IMR-90 (cell line): ENCODE data around the gene TROAP. TPM values are rescaled to one million over a fixed set of nuclear protein-coding genes. Genes with fewer than 3 reads are reported as not detected.

ENCODE experiments used
- ATAC-seq: fragments of 200-7000 bp; cut with Tn5 transposase; 2 replicates; pipeline ENCODE4 v1.9.1; 2020; ENCODE audit warnings: low read depth, mild to moderate bottlenecking, moderate library complexity
- BruUV-seq: library from RNA; stranded (reverse); fragments of 400-500 nt; replicated peaks from 2 replicates; lab custom pipeline; 2021; lab: Mats Ljungman, UMichigan
- CTCF ChIA-PET: fragments of 300-600 bp; formaldehyde crosslinking; extraction: SDS; loops from one replicate; lab custom pipeline; 2021; ENCODE audit warnings: antibody characterized with exemption; lab: Yijun Ruan, JAX
- POLR2A ChIA-PET: fragments of 300-600 bp; sonication (Branson Sonifier 250); formaldehyde crosslinking; loops from one replicate; lab custom pipeline; 2022; ENCODE audit warnings: antibody characterized with exemption; ENCODE audit not compliant: unreplicated experiment; lab: Charles Lee
- DNase-seq: peaks from one replicate; pipeline ENCODE4 v3.0.0; 2013
- H2AFZ ChIP-seq: replicated peaks from 2 replicates; pipeline ENCODE3; 2013; ENCODE audit warnings: low read length, mild to moderate bottlenecking; ENCODE audit not compliant: poor library complexity
- H2AK5ac ChIP-seq: 2 replicates; pipeline ENCODE4 v1.6.1; 2013; ENCODE audit warnings: low read depth, low read length, inconsistent platforms
- H2AK9ac ChIP-seq: replicated peaks from 2 replicates; pipeline ENCODE3; 2013; ENCODE audit warnings: mild to moderate bottlenecking, low read depth, low read length, moderate library complexity; ENCODE audit not compliant: poor library complexity
- H2BK120ac ChIP-seq: 2 replicates; pipeline ENCODE4 v1.6.1; 2013; ENCODE audit warnings: low read depth, low read length, inconsistent platforms
- H2BK15ac ChIP-seq: 3 replicates; pipeline ENCODE4 v1.6.1; 2013; ENCODE audit warnings: low read depth, low read length, inconsistent platforms
- H2BK20ac ChIP-seq: 2 replicates; pipeline ENCODE4 v1.6.1; 2013; ENCODE audit warnings: low read depth, mild to moderate bottlenecking, inconsistent platforms, low read length, moderate library complexity
- H2BK5ac ChIP-seq: 2 replicates; pipeline ENCODE4 v1.6.1; 2013; ENCODE audit warnings: mild to moderate bottlenecking, low read depth, low read length, inconsistent platforms; ENCODE audit not compliant: poor library complexity, severe bottlenecking
- H3K14ac ChIP-seq: replicated peaks from 2 replicates; pipeline ENCODE4 v1.6.1; 2013; ENCODE audit warnings: low read depth, low read length, inconsistent platforms
- H3K18ac ChIP-seq: 2 replicates; pipeline ENCODE4 v1.6.1; 2013; ENCODE audit warnings: low read depth, low read length, control low read depth
- H3K23ac ChIP-seq: 2 replicates; pipeline ENCODE4 v1.6.1; 2013; ENCODE audit warnings: low read depth, low read length, inconsistent platforms
- H3K27ac ChIP-seq: 2 replicates; pipeline ENCODE4 v1.5.1; 2013; ENCODE audit warnings: mild to moderate bottlenecking, control low read depth, low read length; ENCODE audit not compliant: insufficient read depth
- H3K27me3 ChIP-seq: 2 replicates; pipeline ENCODE4 v1.6.1; 2013; ENCODE audit warnings: low read length; ENCODE audit not compliant: control insufficient read depth, insufficient read depth
- H3K36me3 ChIP-seq: 2 replicates; pipeline ENCODE4 v1.6.1; 2013; ENCODE audit warnings: low read length, mixed read lengths; ENCODE audit not compliant: control insufficient read depth, insufficient read depth
- H3K4ac ChIP-seq: 2 replicates; pipeline ENCODE4 v1.6.1; 2013; ENCODE audit warnings: low read depth, low read length, inconsistent platforms
- H3K4me1 ChIP-seq: 2 replicates; pipeline ENCODE4 v1.6.1; 2013; ENCODE audit warnings: low read length, mixed read lengths; ENCODE audit not compliant: control insufficient read depth, insufficient read depth
- H3K4me2 ChIP-seq: 2 replicates; pipeline ENCODE4 v1.6.1; 2013; ENCODE audit warnings: low read depth, mild to moderate bottlenecking, control low read depth, low read length, moderate library complexity
- H3K4me3 ChIP-seq: 2 replicates; pipeline ENCODE4 v1.5.1; 2013; ENCODE audit warnings: low read depth, mild to moderate bottlenecking, control low read depth, low read length, moderate library complexity; ENCODE audit not compliant: insufficient read depth
- H3K56ac ChIP-seq: 2 replicates; pipeline ENCODE4 v1.6.1; 2013; ENCODE audit warnings: low read length, inconsistent platforms; ENCODE audit not compliant: insufficient read depth; ENCODE audit errors: extremely low read depth
- H3K79me1 ChIP-seq, 2 experiments: 2 replicates each; pipeline ENCODE4 v1.6.1; 2013; ENCODE audit warnings: low read length in 2 of 2, inconsistent platforms in 1 of 2, low read depth in 1 of 2
- H3K9ac ChIP-seq: 2 replicates; pipeline ENCODE4 v1.6.1; 2013; ENCODE audit warnings: low read depth, low read length, control low read depth
- H3K9me1 ChIP-seq: 2 replicates; pipeline ENCODE4 v1.6.1; 2013; ENCODE audit warnings: low read length, inconsistent platforms; ENCODE audit not compliant: insufficient read depth
- H3K9me3 ChIP-seq: 2 replicates; pipeline ENCODE4 v1.6.1; 2013; ENCODE audit warnings: low read length; ENCODE audit not compliant: control insufficient read depth, insufficient read depth
- H4K20me1 ChIP-seq: 2 replicates; pipeline ENCODE4 v1.6.1; 2013; ENCODE audit warnings: low read length, inconsistent platforms; ENCODE audit not compliant: insufficient read depth
- H4K5ac ChIP-seq: 2 replicates; pipeline ENCODE4 v1.6.1; 2013; ENCODE audit warnings: mild to moderate bottlenecking, low read depth, low read length, control low read depth
- H4K8ac ChIP-seq, 2 experiments: 2 replicates each; pipeline ENCODE4 v1.6.1; 2013; ENCODE audit warnings: low read depth in 2 of 2, low read length in 2 of 2, control low read depth in 1 of 2, inconsistent platforms in 1 of 2
- H4K91ac ChIP-seq: 2 replicates; pipeline ENCODE4 v1.6.1; 2013; ENCODE audit warnings: low read depth, low read length, inconsistent platforms; ENCODE audit not compliant: insufficient read depth
- BHLHE40 ChIP-seq: fragments of 150-350 bp; IDR thresholded peaks from 2 replicates; pipeline ENCODE4 v1.6.1; 2016; ENCODE audit warnings: mild to moderate bottlenecking, low read depth, low read length
- CEBPB ChIP-seq: IDR thresholded peaks from 2 replicates; pipeline ENCODE4 v1.6.1; 2012; ENCODE audit warnings: low read depth, low read length, improper control_type of control experiment
- CHD1 ChIP-seq: IDR thresholded peaks from 2 replicates; pipeline ENCODE4 v1.6.1; 2012; ENCODE audit warnings: low read depth, low read length, improper control_type of control experiment
- CTCF ChIP-seq: conservative IDR thresholded peaks from 2 replicates; pipeline ENCODE4 v1.5.1; 2012; ENCODE audit warnings: mild to moderate bottlenecking, low read depth, low read length, improper control_type of control experiment
- FOS ChIP-seq: fragments of 150-350 bp; IDR thresholded peaks from 2 replicates; pipeline ENCODE4 v1.6.1; 2016; ENCODE audit warnings: low read depth, low read length
- MAFK ChIP-seq: IDR thresholded peaks from 2 replicates; pipeline ENCODE4 v1.6.1; 2012; ENCODE audit warnings: low read depth, low read length, improper control_type of control experiment
- MAZ ChIP-seq: IDR thresholded peaks from 2 replicates; pipeline ENCODE4 v1.6.1; 2012; ENCODE audit warnings: low read depth, mild to moderate bottlenecking, low read length, improper control_type of control experiment, moderate library complexity, borderline replicate concordance
- MXI1 ChIP-seq: IDR thresholded peaks from 2 replicates; pipeline ENCODE4 v1.6.1; 2012; ENCODE audit warnings: low read depth, mild to moderate bottlenecking, low read length, moderate library complexity, borderline replicate concordance
- NFE2L2 ChIP-seq: fragments of 150-350 bp; IDR thresholded peaks from 2 replicates; pipeline ENCODE4 v1.6.1; 2016; ENCODE audit warnings: low read depth, mild to moderate bottlenecking, low read length
- POLR2A ChIP-seq: IDR thresholded peaks from 2 replicates; pipeline ENCODE4 v1.6.1; 2012; ENCODE audit warnings: mild to moderate bottlenecking, low read depth, low read length
- RAD21 ChIP-seq: IDR thresholded peaks from 2 replicates; pipeline ENCODE4 v1.6.1; 2012; ENCODE audit warnings: low read length, improper control_type of control experiment
- RCOR1 ChIP-seq: IDR thresholded peaks from 2 replicates; pipeline ENCODE4 v1.6.1; 2012; ENCODE audit warnings: mild to moderate bottlenecking, low read length, improper control_type of control experiment; ENCODE audit not compliant: insufficient replicate concordance
- RFX5 ChIP-seq: IDR thresholded peaks from 2 replicates; pipeline ENCODE4 v1.8.0; 2012; ENCODE audit warnings: low read depth, mild to moderate bottlenecking, low read length, moderate library complexity
- SMC3 ChIP-seq: fragments of 150-350 bp; IDR thresholded peaks from 2 replicates; pipeline ENCODE4 v1.6.1; 2016; ENCODE audit warnings: low read depth, mild to moderate bottlenecking, antibody characterized with exemption, low read length, moderate library complexity
- WGBS, 2 experiments: methylation state at CpG; one replicate each; pipeline versions ENCODE4 v1.1.5 to v1.1.7; 2013; ENCODE audit warnings: missing lambda C conversion rate in 2 of 2; ENCODE audit not compliant: insufficient read length in 1 of 2; ENCODE audit errors: extremely low coverage in 2 of 2; 5-methylcytosine and 5-hydroxymethylcytosine counted together
- dilution Hi-C: fragments of 300-500 bp; cut with HindIII; formaldehyde crosslinking; loops from one replicate; pipeline ENCODE4 v1.14.3; 2018; ENCODE audit warnings: low sequenced_read_pairs; ENCODE audit not compliant: unreplicated experiment
- in situ Hi-C: fragments of 300-500 bp; cut with MboI; formaldehyde crosslinking; loops from 3 replicates; pipeline ENCODE4 v1.14.3; 2019; ENCODE audit warnings: low sequenced_read_pairs, inconsistent platforms, mixed read lengths
- intact Hi-C: fragments of 100-400 bp; cut with micrococcal nuclease; formaldehyde crosslinking; loops from 2 replicates; pipeline ENCODE4 v1.10.0; 2022
- polyA plus RNA-seq, 3 experiments: library from polyadenylated mRNA; depleted of rRNA; stranded (reverse); fragments of >200 nt; gene quantifications; 2 replicates each; pipeline ENCODE4 v1.2.3, GENCODE V29; 2012; ENCODE audit warnings: low replicate concordance in 1 of 3
- total RNA-seq: library from RNA; depleted of rRNA; stranded (reverse); fragments of >200 nt; gene quantifications from 2 replicates; pipeline ENCODE4 v1.2.3, GENCODE V29; 2012
- TF ChIP-seq, protein P1 (sequence below): fragments of 150-350 bp; IDR thresholded peaks from 2 replicates; pipeline ENCODE4 v1.6.1; 2017; ENCODE audit warnings: mild to moderate bottlenecking, antibody characterized with exemption, low read length, low read depth
- TF ChIP-seq, protein P2 (sequence below): fragments of 150-350 bp; IDR thresholded peaks from 2 replicates; pipeline ENCODE4 v1.6.1; 2016; ENCODE audit warnings: low read depth, mild to moderate bottlenecking, low read length, moderate library complexity, borderline replicate concordance

TROAP gene
- total and polyA plus RNA-seq, 2 of the 4 experiments (the other 2 are of a cell fraction) = 21.5 to 29.3 TPM

- ATAC-seq (no peak), DNase-seq (no peak)
- dilution Hi-C loops = no loop called here
- BruUV-seq = no TSS peak
- Histone ChIP-seq H4K5ac (no peak overlapping the region), H3K18ac (no peak overlapping the region), H2BK20ac (no peak overlapping the region), H3K9me1 (peaks cover 5% of the 10 kb centered on the region; the same call in 1 of the 2 replicates), H2AK9ac (no peak overlapping the region), H3K9ac (no peak overlapping the region), H2BK15ac (no peak overlapping the region), H3K23ac (no peak overlapping the region), H2BK5ac (no peak overlapping the region), H3K27me3 (peaks cover 87% of the 10 kb centered on the region), H4K8ac (no peak overlapping the region), H2AFZ (peak overlapping the region; percentile 91), H3K4me1 (peaks cover 11% of the 10 kb centered on the region), H4K91ac (no peak overlapping the region), H3K36me3 (no peaks in the 10 kb centered on the region), H3K9me3 (no peaks in the 10 kb centered on the region), H4K20me1 (0 out of 2 replicates have a peak, but pooled peaks cover 5% of the 10 kb centered on the region), H2BK120ac (no peak overlapping the region), H3K4me3 (peak overlapping the region; percentile 33; the same call in 1 of the 2 replicates), H3K27ac (no peak overlapping the region), H3K4ac (no peak overlapping the region), H3K4me2 (no peak overlapping the region), H3K79me1 (no peaks in the 10 kb centered on the region), H2AK5ac (no peak overlapping the region), H3K14ac (no peak overlapping the region), H3K56ac (no peak overlapping the region)
- intact Hi-C loops = no loop called here
- in situ Hi-C loops = no loop called here
- TF ChIP-seq FOS (no peak), NFE2L2 (no peak), MAZ (no peak), CEBPB (no peak), CTCF (no peak), SMC3 (no peak), MXI1 (no peak), RCOR1 (no peak), RAD21 (no peak), CHD1 (no peak), BHLHE40 (no peak), POLR2A (no peak), MAFK (no peak), RFX5 (no peak)
- TF ChIP-seq, protein P1, sequence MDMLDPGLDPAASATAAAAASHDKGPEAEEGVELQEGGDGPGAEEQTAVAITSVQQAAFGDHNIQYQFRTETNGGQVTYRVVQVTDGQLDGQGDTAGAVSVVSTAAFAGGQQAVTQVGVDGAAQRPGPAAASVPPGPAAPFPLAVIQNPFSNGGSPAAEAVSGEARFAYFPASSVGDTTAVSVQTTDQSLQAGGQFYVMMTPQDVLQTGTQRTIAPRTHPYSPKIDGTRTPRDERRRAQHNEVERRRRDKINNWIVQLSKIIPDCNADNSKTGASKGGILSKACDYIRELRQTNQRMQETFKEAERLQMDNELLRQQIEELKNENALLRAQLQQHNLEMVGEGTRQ = no peak
- TF ChIP-seq, protein P2, sequence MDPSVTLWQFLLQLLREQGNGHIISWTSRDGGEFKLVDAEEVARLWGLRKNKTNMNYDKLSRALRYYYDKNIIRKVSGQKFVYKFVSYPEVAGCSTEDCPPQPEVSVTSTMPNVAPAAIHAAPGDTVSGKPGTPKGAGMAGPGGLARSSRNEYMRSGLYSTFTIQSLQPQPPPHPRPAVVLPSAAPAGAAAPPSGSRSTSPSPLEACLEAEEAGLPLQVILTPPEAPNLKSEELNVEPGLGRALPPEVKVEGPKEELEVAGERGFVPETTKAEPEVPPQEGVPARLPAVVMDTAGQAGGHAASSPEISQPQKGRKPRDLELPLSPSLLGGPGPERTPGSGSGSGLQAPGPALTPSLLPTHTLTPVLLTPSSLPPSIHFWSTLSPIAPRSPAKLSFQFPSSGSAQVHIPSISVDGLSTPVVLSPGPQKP = no peak
- POLR2A ChIA-PET = no interaction called here
- CTCF ChIA-PET = interaction anchor here (0.7 to 2.9 kb wide), 6 partner anchors 9 to 164 kb away, joined by 3 to 24 read pairs (median 4); partner anchors contain the start of gene TROAP
- 28% methylated on average over 13 of the region's 21 CpGs; no CpG with 5 or more reads in 1 of the 2 experiments for WGBS, 2 experiments
Measured at GRCh38 chr12:49341777-49342065, 18.7 kb downstream of the TROAP start.
